ENCODE results near the gene SACS.
"Not testable (repeated sequence)": the region's sequence is repeated elsewhere in the genome, so short reads cannot be mapped to it uniquely, and the experiment has no call there.

Gene SACS

GRCh38 chr13:23456437-23457210, 23.1 kb upstream of the SACS start:
- DNase-seq (ENCODE audit: low read depth in 2 of 2): no peak

- no peak for DNase-seq (ENCODE audit: low read depth in 2 of 2)
Measured at GRCh38 chr13:23455401-23456185, 22.1 kb upstream of the SACS start.

DNA sequence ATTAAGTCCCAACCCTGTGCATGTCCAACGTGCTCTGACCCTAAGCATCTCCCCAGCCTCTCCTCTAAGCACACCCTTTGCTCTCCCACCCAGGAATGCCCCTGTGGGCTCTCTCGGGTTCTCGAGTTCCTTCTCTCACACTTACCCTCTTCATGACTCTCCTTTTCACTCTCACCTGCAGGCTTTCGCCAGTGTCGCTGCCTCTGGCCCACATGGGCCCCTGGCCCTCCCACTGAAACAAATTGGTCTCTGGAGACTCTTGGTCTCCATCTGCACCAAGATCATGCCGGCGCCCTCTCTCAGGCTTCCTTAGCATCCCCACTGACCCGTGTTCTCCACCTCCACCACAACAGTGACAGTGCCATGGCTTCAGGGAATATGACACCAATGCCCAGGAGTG, 19.6 kb upstream of the SACS start:
- DNase-seq (ENCODE audit: low read depth in 2 of 2): no peak

GRCh38 chr13:23450340-23451046, 17.0 kb upstream of the SACS start:
- DNase-seq (ENCODE audit: low read depth in 2 of 2): no peak

DNA sequence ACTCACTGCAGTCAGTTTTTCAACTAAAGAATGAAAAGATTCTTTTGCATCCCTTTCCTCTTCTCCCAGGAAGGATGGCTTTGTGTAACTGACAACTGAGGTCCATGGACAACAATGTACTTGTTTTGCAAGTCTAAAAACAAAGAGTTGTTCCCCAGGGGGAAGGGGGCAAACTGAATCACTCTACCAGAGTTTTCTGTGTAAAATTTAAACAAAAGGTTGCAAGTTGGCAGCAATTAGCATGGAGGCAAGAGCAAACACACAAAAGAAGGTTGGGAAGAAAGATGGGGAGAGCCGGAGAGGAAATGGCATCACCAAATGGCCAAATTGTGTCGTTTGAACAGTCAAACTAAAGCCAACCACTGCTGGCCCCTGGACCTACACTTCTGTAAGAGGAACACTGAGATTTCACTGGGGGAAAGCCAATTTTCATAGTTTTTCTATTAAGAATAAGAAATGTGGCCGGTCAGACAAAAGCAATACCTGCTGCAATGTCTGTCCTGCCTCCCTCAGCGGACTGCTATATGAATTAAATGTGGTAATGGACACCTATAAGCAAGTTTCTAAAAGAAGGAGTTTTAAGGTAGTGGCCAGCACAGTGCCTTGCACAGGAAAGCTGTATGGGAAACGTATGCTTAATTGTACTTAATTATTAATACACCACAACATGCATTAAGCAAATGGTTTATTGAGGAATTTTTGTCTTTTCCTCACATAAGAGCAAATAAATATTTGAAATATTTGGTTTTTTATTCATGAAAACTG, 16.1 kb upstream of the SACS start:
- no peak for DNase-seq (ENCODE audit: low read depth in 2 of 2)

- no peak for DNase-seq (ENCODE audit: low read depth in 2 of 2)
Measured at GRCh38 chr13:23447927-23448326, 14.4 kb upstream of the SACS start.

DNA sequence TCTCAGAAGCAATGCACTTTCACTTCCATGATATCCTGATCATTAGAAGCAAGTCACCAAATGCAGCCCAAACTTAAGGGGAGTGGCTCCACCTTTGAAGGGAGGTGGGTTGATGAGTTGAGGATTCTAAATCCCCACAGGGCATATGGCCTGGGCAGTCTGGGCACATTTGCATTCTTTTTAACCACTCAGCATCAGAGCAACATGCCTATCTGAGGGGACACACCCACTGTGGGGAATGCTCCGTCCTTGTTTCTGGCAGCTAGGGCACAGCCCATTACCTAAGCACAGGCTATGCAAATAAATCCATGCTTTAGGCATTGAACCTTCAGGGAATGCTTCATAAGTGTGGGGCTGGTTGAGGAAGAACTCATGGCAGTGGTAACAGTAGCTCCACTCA, 12.3 kb upstream of the SACS start:
- no peak for DNase-seq (ENCODE audit: low read depth in 2 of 2)

- DNase-seq (ENCODE audit: low read depth in 2 of 2): no peak
Measured at GRCh38 chr13:23443878-23444277, 10.4 kb upstream of the SACS start.

DNA sequence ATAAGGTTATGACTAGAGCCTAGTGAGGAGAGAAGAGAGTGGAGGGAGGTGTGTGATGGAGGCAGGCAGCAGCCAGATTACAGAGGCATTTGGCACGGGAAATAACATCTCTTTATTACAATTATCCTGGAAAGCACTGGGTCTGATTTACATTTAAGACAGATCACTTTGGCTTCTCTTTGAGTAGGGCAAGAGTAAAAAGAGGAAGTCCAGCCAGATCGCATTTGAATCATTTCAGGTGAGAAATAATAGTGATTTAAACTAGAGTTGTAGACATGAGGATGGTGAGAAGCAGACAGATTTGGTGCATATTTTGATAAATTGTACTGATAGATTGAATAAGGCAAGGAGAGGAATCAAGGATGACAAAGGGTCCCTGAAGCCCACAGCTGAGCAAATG, 9.6 kb upstream of the SACS start:
- no peak for DNase-seq (ENCODE audit: low read depth in 2 of 2)

GRCh38 chr13:23440821-23441618, 7.5 kb upstream of the SACS start:
- DNase-seq (ENCODE audit: low read depth in 2 of 2): no peak

GRCh38 chr13:23440324-23440723, 6.8 kb upstream of the SACS start:
- DNase-seq (ENCODE audit: low read depth in 2 of 2): not testable (repeated sequence)

DNA sequence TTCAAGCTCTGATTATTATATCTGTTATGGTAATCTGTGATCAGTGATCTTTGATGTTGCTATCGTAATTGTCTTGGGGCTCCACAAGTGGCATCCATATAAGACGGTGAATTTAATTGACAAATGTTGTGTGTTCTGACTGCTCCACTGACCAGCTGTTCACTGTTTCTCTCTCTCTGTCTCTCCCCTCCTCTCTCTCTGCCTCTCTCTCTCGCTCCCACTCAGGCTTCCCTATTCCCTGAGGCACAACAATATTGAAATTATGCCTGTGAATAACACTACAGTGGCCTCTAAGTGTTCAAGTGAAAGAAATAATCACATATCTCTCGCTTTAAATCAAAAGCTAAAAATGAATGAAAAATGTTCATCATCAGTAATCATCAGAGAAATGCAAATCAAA, 4.4 kb upstream of the SACS start:
- no peak for DNase-seq (ENCODE audit: low read depth in 2 of 2)

DNA sequence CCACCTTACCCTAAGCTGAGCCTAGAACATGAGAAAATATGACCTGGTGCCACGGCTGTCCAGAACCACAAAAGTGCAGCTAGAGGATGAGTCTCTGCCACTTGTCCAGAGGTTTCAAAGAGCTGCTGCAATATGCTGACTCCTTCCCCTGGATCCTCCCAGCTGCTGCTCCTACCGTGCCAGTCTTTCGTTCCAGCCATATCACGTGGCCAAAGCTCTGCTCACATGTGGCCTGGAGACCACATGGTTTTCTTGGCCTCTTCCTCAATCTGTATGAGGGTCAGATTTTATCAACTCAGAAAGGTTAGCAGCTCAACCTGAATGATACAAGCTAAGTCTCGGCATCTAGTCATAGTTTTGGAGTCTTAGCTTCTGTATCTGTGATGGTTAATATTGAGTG, 3.2 kb upstream of the SACS start:
- DNase-seq (ENCODE audit: low read depth in 2 of 2): no peak

DNA sequence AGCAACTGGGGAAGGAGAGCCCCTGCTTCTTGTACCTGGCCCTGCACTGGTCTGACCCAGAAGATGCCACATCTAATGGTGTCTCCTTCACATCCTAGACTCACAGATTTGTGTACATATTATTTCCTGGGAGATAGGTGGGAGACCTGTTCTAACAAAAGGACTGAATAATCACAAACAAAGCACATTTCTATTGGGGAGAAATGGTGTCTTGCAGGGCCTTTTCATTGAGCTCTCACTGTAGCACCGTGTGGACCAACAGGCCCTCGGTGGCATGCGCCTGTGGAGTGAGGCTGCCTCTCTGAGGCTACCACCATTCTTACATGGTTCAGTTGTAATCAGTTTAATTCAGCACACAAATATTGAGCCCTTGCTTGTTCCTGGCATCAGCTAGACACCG, 989 bp upstream of the SACS start:
- no peak for DNase-seq (ENCODE audit: low read depth in 2 of 2)

- DNase-seq (ENCODE audit: low read depth in 2 of 2): no peak
Measured at GRCh38 chr13:23432626-23433025, 876 bp downstream of the SACS start.

GRCh38 chr13:23430664-23431063, 2.8 kb downstream of the SACS start:
- DNase-seq (ENCODE audit: low read depth in 2 of 2): no peak

DNA sequence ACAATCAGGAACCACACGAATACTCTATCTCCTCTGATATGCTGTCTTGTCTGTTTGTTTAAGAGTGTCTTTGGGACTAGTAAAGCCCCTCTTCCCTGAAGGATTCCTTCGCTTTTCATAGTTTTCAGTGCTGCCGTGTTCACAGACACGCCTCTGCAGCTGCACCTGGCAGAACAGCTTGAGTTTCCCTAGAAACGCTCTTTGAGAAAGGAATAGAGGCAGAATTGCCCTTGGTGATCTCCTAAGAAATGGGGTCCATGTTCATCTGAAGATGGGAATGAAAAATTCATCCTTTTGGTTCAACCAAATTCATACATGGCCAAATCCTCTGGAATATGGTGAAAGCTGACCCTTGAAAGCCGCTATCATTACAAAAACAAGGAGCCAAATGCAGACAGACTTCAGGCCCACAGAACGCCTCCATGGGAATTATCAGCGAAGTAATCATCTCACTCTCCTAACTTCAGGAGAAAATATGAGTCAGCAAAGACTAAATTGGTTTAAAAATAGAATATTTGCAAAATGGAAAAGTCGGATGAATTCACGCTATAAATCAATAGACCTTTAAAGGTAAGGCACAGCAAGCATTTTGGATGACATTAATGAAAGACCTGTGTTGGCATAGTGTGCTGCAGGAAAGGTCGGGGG, 5.5 kb downstream of the SACS start:
- no peak for DNase-seq (ENCODE audit: low read depth in 2 of 2)

DNA sequence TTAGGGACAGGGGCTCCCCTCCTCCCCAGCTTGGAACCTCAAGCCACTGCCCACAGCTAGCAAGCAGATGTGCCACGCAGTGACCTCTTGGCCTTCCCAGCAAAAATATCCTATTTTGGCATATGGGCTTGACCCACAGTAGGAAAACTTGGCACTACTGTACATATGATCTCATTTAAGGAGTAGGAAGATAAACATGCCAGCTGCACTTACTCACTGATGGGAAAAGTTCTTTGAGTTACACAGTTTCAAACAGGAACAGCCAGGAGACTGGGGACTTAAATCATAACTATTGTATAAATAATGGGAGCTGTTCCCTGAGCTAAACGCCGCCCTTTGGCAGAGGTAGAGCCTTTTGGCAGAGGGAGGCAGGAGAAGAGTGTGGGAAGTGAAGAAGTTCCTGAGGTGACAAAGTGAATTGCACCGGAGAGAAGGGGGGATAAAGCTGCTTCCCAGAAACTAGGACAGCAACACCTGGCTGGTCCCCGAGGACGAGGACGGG, 6.1 kb downstream of the SACS start:
- no peak for DNase-seq (ENCODE audit: low read depth in 2 of 2)

DNA sequence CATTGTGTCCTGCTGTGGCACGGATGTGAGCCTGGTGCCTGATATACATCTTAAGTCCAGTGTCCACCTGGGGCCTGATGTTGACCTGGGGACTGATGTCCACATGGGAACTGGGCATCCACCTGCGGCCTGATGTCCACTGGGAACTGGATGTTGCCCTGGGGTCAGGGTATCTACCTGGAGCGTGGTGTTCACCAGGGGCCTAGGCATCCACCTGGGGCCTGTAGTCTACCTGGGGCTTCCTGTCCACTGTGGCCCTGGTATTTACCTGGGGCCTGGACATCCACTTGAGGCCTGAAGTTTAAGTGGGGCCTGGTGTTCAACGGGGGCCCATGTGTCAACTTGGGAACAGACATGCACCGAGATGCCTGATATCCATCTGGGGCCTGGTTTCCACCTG, 11.9 kb downstream of the SACS start:
- DNase-seq (ENCODE audit: low read depth in 2 of 2): no peak

All from stimulated activated CD4-positive, alpha-beta T cell treated with anti-CD3 and anti-CD28 coated beads, Interleukin-1b, Interleukin-23, amount 100 ng/mL, for 4 hours (primary cell).